OCI-LY1 (cell line): ENCODE data around the gene ADAM8.

Experiments
- H2AFZ ChIP-seq: fragments of 200-600 bp; sonication (generic), shearing (Covaris generic); 2 replicates; pipeline ENCODE4 v1.6.0; 2014; ENCODE audit warnings: antibody characterized with exemption, mild to moderate bottlenecking, low read length
- H3F3A ChIP-seq: fragments of 200-600 bp; sonication (generic), shearing (Covaris generic); 2 replicates; pipeline ENCODE4 v1.6.0; 2014; ENCODE audit warnings: mild to moderate bottlenecking, antibody characterized with exemption, low read length, moderate library complexity; ENCODE audit not compliant: insufficient read depth
- H3K27ac ChIP-seq: fragments of 200-600 bp; sonication (generic); 2 replicates; pipeline ENCODE4 v1.5.1; 2014; ENCODE audit warnings: low read length, mixed run types, mild to moderate bottlenecking, low read depth; ENCODE audit not compliant: poor library complexity, severe bottlenecking
- H3K27me3 ChIP-seq: fragments of 200-600 bp; sonication (generic); 2 replicates; pipeline ENCODE4 v1.6.0; 2014; ENCODE audit warnings: antibody characterized with exemption, mild to moderate bottlenecking, low read length, moderate library complexity; ENCODE audit not compliant: insufficient read depth
- H3K36me3 ChIP-seq: fragments of 200-600 bp; sonication (generic); 2 replicates; pipeline ENCODE4 v1.6.1; 2014; ENCODE audit warnings: mild to moderate bottlenecking, antibody characterized with exemption, low read length, moderate library complexity, mixed read lengths; ENCODE audit not compliant: insufficient read depth
- H3K4me1 ChIP-seq: fragments of 200-600 bp; sonication (generic); 2 replicates; pipeline ENCODE4 v1.5.1; 2014; ENCODE audit warnings: mild to moderate bottlenecking, low read length, moderate library complexity; ENCODE audit not compliant: insufficient read depth, severe bottlenecking
- H3K4me2 ChIP-seq: fragments of 200-600 bp; sonication (generic), shearing (Covaris generic); 2 replicates; pipeline ENCODE4 v1.6.1; 2014; ENCODE audit warnings: low read length
- H3K4me3 ChIP-seq: fragments of 200-600 bp; sonication (generic); 2 replicates; pipeline ENCODE4 v1.5.1; 2014; ENCODE audit warnings: low read length, low read depth, mild to moderate bottlenecking, mixed read lengths; ENCODE audit not compliant: poor library complexity, severe bottlenecking
- H3K79me2 ChIP-seq: fragments of 200-600 bp; shearing (Covaris generic); 2 replicates; pipeline ENCODE4 v1.6.1; 2016; ENCODE audit warnings: mixed run types, low read length, mixed read lengths; ENCODE audit not compliant: insufficient read depth
- H3K9ac ChIP-seq: fragments of 200-600 bp; sonication (generic), shearing (Covaris generic); 2 replicates; pipeline ENCODE4 v1.6.1; 2014; ENCODE audit warnings: mild to moderate bottlenecking, low read length, mixed read lengths
- H3K9me2 ChIP-seq: fragments of 200-600 bp; sonication (generic), shearing (Covaris generic); 2 replicates; pipeline ENCODE4 v1.6.1; 2014; ENCODE audit warnings: low read depth, mild to moderate bottlenecking, low read length, mixed read lengths
- H3K9me3 ChIP-seq: fragments of 200-600 bp; shearing (Covaris generic); 2 replicates; pipeline ENCODE4 v1.6.1; 2014; ENCODE audit warnings: low read length, mixed read lengths
- H4K20me1 ChIP-seq: fragments of 200-600 bp; sonication (generic), shearing (Covaris generic); 2 replicates; pipeline ENCODE4 v1.6.0; 2016; ENCODE audit warnings: mild to moderate bottlenecking, low read length; ENCODE audit not compliant: insufficient read depth
- EZH2 ChIP-seq: fragments of 200-600 bp; sonication (generic), shearing (Covaris generic); IDR thresholded peaks from 2 replicates; pipeline ENCODE4 v1.8.0; 2017; ENCODE audit warnings: borderline replicate concordance, mixed run types, mild to moderate bottlenecking, antibody characterized with exemption, low read length, moderate library complexity, mixed read lengths
- TF ChIP-seq, protein P1 (sequence below): fragments of 200-600 bp; sonication (generic), shearing (Covaris generic); IDR thresholded peaks from 2 replicates; pipeline ENCODE4 v1.5.1; 2017; ENCODE audit warnings: mild to moderate bottlenecking, antibody characterized with exemption, low read length, moderate library complexity, mixed read lengths

ADAM8 gene

DNA sequence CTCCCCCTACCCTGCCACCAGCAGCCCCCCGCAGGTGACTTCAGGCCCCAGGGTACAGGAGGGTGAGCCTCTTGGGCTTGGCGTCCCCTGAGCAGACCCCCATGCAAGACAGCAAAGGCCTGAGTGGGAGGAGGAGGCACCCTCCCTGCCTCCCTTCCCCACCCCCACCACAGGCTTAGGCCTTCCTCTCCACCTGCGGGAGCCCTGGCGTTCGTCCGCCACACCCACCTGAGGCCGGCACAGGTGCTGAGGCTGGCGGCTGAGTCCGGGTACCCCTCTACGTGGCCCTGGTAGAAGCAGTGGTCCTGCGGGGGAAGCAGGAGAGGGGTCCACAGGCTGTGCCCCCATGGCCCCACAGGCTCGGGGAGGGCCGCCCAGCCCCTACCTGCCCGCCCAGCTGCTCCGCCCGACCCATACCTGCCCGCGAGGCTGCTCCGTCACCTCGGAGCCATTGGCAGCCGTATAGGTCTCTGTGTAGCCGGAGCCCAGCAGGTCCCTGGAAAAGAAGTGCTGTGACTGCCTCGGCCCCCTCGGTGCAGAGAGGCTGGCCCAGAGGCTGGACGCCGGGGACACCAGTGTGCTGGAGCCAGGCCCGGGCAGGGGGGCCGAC lies 3.0 kb downstream of the ADAM8 start:
- Histone ChIP-seq H3K9me3 (no peaks in the 10 kb centered on the region), H3K9me2 (no peaks in the 10 kb centered on the region), H3K27ac (no peak overlapping the region), H3K4me2 (no peak overlapping the region), H3K4me3 (no peak overlapping the region), H3F3A (no peaks in the 10 kb centered on the region), H3K36me3 (no peaks in the 10 kb centered on the region), H4K20me1 (no peaks in the 10 kb centered on the region), H3K79me2 (no peaks in the 10 kb centered on the region), H3K4me1 (peaks cover 11% of the 10 kb centered on the region), H3K27me3 (no peaks in the 10 kb centered on the region), H2AFZ (no peak overlapping the region), H3K9ac (no peak overlapping the region)
- no peak for TF ChIP-seq EZH2

GRCh38 chr10:133272964-133273420 lies 3.7 kb downstream of the ADAM8 start:
- Histone ChIP-seq H3K27me3 (no peaks in the 10 kb centered on the region), H3K79me2 (no peaks in the 10 kb centered on the region), H3K9me3 (no peaks in the 10 kb centered on the region), H3K9ac (no peak overlapping the region), H3K36me3 (no peaks in the 10 kb centered on the region), H3F3A (no peaks in the 10 kb centered on the region), H3K4me2 (no peak overlapping the region), H2AFZ (no peak overlapping the region), H4K20me1 (no peaks in the 10 kb centered on the region), H3K27ac (no peak overlapping the region), H3K4me3 (no peak overlapping the region), H3K9me2 (no peaks in the 10 kb centered on the region), H3K4me1 (peaks cover 5% of the 10 kb centered on the region)
- no peak for TF ChIP-seq EZH2
- TF ChIP-seq, protein P1, sequence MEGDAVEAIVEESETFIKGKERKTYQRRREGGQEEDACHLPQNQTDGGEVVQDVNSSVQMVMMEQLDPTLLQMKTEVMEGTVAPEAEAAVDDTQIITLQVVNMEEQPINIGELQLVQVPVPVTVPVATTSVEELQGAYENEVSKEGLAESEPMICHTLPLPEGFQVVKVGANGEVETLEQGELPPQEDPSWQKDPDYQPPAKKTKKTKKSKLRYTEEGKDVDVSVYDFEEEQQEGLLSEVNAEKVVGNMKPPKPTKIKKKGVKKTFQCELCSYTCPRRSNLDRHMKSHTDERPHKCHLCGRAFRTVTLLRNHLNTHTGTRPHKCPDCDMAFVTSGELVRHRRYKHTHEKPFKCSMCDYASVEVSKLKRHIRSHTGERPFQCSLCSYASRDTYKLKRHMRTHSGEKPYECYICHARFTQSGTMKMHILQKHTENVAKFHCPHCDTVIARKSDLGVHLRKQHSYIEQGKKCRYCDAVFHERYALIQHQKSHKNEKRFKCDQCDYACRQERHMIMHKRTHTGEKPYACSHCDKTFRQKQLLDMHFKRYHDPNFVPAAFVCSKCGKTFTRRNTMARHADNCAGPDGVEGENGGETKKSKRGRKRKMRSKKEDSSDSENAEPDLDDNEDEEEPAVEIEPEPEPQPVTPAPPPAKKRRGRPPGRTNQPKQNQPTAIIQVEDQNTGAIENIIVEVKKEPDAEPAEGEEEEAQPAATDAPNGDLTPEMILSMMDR, result no peak

GRCh38 chr10:133272301-133272963 lies 4.2 kb downstream of the ADAM8 start:
- Histone ChIP-seq H3K4me3 (no peak overlapping the region), H3K27me3 (no peaks in the 10 kb centered on the region), H3K36me3 (no peaks in the 10 kb centered on the region), H3K9ac (no peak overlapping the region), H3K9me3 (no peaks in the 10 kb centered on the region), H3F3A (no peaks in the 10 kb centered on the region), H3K79me2 (no peaks in the 10 kb centered on the region), H3K4me2 (no peak overlapping the region), H3K4me1 (peaks cover 5% of the 10 kb centered on the region), H2AFZ (no peak overlapping the region), H3K27ac (no peak overlapping the region), H3K9me2 (no peaks in the 10 kb centered on the region), H4K20me1 (no peaks in the 10 kb centered on the region)
- TF ChIP-seq, protein P1, result no peak
- no peak for TF ChIP-seq EZH2
